Aorta (tissue), 5 donors: ENCODE data around the gene HOXC12. TPM values are rescaled to one million over a fixed set of nuclear protein-coding genes. Genes with fewer than 3 reads are reported as not detected.

ENCODE experiments used
- ATAC-seq: fragments of 200-7000 bp; cut with Tn5 transposase; one replicate; pipeline ENCODE4 v1.9.1; 2022; ENCODE audit warnings: moderate library complexity; ENCODE audit not compliant: low FRiP score
- DNase-seq, 2 donors: peaks; one replicate each; pipeline ENCODE4 v3.0.0-alpha.2; 2020
- H3K27ac ChIP-seq, 2 donors: one replicate each; pipeline ENCODE4 v1.5.1; 2013; ENCODE audit warnings: low read length in 2 of 2, mild to moderate bottlenecking in 2 of 2, moderate library complexity in 2 of 2, control low read depth in 1 of 2, inconsistent platforms in 1 of 2, low read depth in 1 of 2
- H3K27me3 ChIP-seq, 2 donors: one replicate each; pipeline ENCODE4 v1.6.1; 2013; ENCODE audit warnings: control low read depth in 1 of 2, low read length in 1 of 2, mild to moderate bottlenecking in 1 of 2, moderate library complexity in 1 of 2; ENCODE audit not compliant: insufficient read depth in 2 of 2, control insufficient read depth in 1 of 2
- H3K36me3 ChIP-seq, 2 donors: one replicate each; pipeline ENCODE4 v1.6.1; 2013; ENCODE audit warnings: control low read depth in 1 of 2, low read length in 1 of 2, mild to moderate bottlenecking in 1 of 2; ENCODE audit not compliant: insufficient read depth in 2 of 2, control insufficient read depth in 1 of 2
- H3K4me1 ChIP-seq, 2 donors: one replicate each; pipeline ENCODE4 v1.6.1; 2013; ENCODE audit warnings: low read length in 2 of 2, control low read depth in 1 of 2, mild to moderate bottlenecking in 1 of 2, moderate library complexity in 1 of 2; ENCODE audit not compliant: insufficient read depth in 2 of 2, control insufficient read depth in 1 of 2
- H3K4me3 ChIP-seq, 2 donors: one replicate each; pipeline ENCODE4 v1.5.1; 2013; ENCODE audit warnings: low read length in 2 of 2, control low read depth in 1 of 2, mild to moderate bottlenecking in 1 of 2
- H3K9me3 ChIP-seq: one replicate; pipeline ENCODE4 v1.6.1; 2013; ENCODE audit warnings: mild to moderate bottlenecking, low read length; ENCODE audit not compliant: control insufficient read depth
- WGBS, 2 donors: extraction: QIAGEN DNeasy Blood & Tissue Kit; methylation state at CpG; one replicate each; pipeline ENCODE4 v1.1.7; 2013; 5-methylcytosine and 5-hydroxymethylcytosine counted together
- intact Hi-C, 2 donors: fragments of 100-400 bp; cut with DNase I; formaldehyde crosslinking; loops; one replicate each; pipeline versions ENCODE4 v1.14.2 to v1.15.0; 2022
- polyA plus RNA-seq, 2 donors: library from polyadenylated mRNA; stranded (reverse); fragments of 200-250 nt; gene quantifications; one replicate each; pipeline ENCODE4 v1.2.3, GENCODE V29; 2013
- total RNA-seq, 2 donors: library from RNA; stranded (reverse); fragmentation: NEBNext Ultra II Directional; extraction: Animal tissue kit (Norgen Biotek cat#: 25700); gene quantifications; one replicate each; pipeline ENCODE4 v1.2.1, GENCODE V29; 2021
- donor health status: healthy with polysubstance abuse.
- donor health status: Bipolar disorder and iron deficiency.
- donor health status: DM: no; HTN: no; CAD: no.
- donor health status: DM: no; HTN: no; CAD: no.
- donor health status: DM: yes; HTN: yes; CAD: no.

The HOXC12 gene
- total and polyA plus RNA-seq, 4 donors, result 0.45 TPM; not detected in 3

DNA sequence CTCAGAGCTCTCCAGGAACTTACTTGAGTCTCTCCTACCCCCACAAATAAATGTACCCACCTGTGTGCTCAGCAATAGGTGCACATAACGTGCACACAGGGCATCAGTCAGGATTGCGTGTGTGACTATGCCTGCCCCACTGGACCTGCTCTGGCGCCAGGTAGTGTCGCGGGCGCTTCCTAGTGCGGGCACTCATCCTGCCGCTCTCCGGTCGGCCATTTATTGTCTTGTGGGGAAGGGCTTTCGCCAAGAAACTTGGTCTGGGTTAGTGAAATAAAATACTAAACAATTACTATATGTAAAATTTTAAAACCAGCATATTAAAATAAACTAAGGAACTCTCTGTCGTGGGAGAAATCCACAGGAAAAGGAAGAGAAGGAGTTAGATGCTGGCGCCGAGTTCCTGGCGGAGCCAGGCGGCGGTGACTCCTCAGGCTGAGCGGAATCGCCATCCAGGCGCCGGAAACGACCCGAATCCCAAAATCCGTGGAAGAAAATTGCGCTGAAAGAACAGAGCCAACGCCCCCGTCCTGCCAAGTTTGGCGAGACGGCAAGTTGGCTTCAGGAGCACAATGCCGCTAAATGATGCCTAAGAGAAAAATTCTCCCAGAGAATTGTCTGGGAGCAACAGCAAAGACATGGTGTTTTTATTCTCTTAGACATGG is 24.0 kb upstream of the HOXC12 start:
- Histone ChIP-seq H3K9me3 (peaks cover 2% of the 10 kb centered on the region), H3K36me3 (no peaks in the 10 kb centered on the region), H3K27ac (no peak overlapping the region), H3K4me3 (no peak overlapping the region), H3K27me3 (peaks cover 0 to 10% of the 10 kb centered on the region in 2 donors), H3K4me1 (no peaks in the 10 kb centered on the region)
- intact Hi-C loops, result no loop called here
- WGBS, 2 donors, result 10% methylated on average over 30 of the region's 30 CpGs
- ATAC-seq (no peak), DNase-seq (peak in 1 of 2 donors; percentile 66)

DNA sequence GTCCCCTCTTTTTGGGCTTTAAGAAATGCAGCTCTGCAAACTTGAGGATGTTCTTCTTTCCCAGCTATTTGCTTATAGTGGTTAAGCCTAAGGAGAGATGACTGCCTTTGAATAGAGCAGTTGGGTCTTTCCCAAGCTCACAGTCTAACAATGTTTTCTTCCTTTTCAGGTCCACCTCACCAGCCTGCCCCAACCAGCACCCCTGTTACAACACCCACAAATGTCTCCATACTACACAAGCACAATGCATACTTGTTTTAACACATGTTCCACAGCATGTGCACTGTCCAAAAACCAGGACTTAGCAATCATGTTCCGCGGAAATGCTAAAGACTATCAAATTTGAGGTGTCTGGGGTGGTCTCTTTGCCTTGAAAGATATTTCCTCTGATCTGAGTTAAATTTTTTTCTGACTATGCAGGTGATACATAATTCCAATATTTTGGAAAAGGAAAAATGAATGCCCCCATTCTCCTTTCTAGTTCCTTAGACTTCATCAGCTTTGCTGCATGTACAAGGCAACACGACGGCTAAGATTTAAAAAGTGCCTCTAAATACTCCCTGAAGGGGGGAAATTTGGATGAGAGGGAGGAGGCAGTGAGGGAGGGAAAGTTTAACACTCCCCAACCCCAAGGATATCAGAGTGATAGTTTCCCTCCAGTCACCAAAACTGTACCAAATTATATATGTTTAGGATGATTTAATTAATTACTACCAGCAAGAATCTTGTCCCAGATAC is 22.7 kb upstream of the HOXC12 start:
- H3K27me3 ChIP-seq, result peaks cover 0 to 10% of the 10 kb centered on the region in 2 donors

DNA sequence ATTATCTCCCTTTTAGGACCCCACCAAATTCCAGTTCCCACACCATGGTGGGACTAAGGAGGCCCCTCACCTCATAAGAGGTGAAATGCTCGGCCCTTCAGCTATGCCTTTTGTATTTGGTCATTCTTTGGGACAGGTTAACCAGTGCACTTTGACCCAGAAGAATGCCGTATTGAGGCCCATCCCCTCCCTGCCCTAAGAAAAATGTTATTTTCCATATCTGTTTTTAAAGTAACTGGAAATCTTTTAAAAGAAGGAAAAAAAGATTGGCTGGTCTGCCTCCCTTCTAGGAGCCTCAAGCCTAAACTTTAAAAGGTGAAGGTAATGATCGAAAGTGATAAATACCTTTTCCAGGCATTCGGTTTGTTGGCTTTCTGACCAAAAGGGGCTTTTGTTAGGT is 21.8 kb upstream of the HOXC12 start:
- no peak overlapping the region for H3K27ac ChIP-seq
- DNase-seq (no peak), ATAC-seq (no peak)
- H3K36me3 ChIP-seq, result no peaks in the 10 kb centered on the region
- no peak overlapping the region for H3K4me3 ChIP-seq
- no peaks in the 10 kb centered on the region for H3K4me1 ChIP-seq
- peaks cover 0 to 7% of the 10 kb centered on the region in 2 donors for H3K27me3 ChIP-seq
- H3K9me3 ChIP-seq, result peaks cover 2% of the 10 kb centered on the region
- 77 to 78% methylated on average over 4 of the region's 4 CpGs for WGBS, 2 donors
- intact Hi-C loops, result no loop called here

More for the DNA sequence above, 22.7 kb upstream of the HOXC12 start:
- DNase-seq (no peak), ATAC-seq (no peak)
- peaks cover 2% of the 10 kb centered on the region for H3K9me3 ChIP-seq
- H3K4me1 ChIP-seq, result no peaks in the 10 kb centered on the region
- no peak overlapping the region for H3K4me3 ChIP-seq
- intact Hi-C loops, result no loop called here
- WGBS, 2 donors, result 43 to 54% methylated on average over 4 of the region's 4 CpGs
- H3K27ac ChIP-seq, result no peak overlapping the region
- no peaks in the 10 kb centered on the region for H3K36me3 ChIP-seq

DNA sequence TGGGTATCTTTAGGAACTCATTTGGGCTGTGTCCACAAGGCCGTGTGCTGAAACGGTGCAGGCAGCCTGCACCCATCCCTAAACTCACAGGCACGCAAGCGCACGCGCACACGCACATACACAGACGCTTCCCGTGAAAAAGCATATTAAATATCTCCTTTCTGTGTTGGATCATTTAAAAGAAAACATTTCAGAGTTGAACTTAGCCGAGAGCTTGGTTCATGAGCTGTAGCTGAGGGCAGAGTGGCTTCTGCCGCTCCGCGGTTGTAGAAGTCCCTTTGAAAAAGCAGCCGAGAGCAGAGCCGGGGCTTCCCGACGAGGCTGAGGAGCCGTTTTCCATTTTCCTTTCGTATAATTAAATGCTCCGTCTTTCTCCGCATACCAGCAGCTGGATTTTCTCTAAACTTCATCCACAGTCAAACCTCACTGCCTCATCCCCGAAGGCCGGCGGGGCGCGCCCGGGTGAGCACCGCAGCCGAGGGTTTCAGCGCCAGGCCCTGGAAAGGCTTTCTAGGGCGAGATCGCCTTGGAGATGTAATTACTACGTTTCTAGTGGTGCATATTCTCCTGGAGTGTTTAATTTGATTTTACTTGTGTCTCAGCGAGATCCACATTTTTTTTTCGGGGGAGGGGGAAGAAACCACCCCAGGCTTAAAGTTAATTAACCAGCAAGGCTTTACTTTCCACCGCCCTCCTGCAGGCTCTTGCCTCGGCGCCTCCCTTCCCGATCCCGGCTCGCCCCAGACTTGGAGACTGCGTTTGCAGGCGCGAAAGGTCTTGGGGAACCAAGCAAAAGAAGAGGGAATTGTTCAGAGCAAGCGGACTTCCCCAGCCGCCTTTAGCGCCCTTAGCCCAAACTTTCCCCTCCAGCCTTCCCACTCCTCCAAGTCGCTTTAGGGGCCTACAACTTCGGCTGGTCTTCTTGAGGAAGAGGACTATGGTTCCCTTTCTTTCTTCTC is 19.0 kb upstream of the HOXC12 start:
- Histone ChIP-seq H3K4me3 (no peak overlapping the region), H3K4me1 (no peaks in the 10 kb centered on the region), H3K27ac (no peak overlapping the region), H3K9me3 (no peaks in the 10 kb centered on the region), H3K27me3 (no peaks in the 10 kb centered on the region), H3K36me3 (no peaks in the 10 kb centered on the region)
- DNase-seq, result peak in 1 of 2 donors; percentile 59
- intact Hi-C loops, result no loop called here
- ATAC-seq, result no peak
- 13 to 15% methylated on average over 49 of the region's 49 CpGs for WGBS, 2 donors

DNA sequence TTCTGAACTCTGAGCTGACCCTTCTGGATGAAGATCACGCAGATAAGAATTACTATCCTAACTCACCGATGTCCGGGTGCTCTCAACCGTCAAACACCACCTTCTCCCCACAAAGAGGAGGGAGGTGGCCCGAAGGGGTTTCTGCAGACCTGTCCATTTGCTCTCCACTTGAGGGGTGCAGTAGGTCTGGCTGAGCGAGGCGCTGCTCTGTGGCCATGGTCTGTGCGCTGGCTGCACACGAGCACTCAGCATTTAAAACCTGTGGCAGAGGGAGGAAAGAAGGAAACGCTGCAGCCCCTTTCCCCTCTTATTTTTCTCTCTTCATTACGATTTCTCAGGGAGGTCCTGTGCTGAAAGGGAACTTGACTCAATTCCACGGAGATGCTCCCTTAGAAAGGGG is 17.6 kb upstream of the HOXC12 start:
- DNase-seq (no peak), ATAC-seq (no peak)
- Histone ChIP-seq H3K27ac (no peak overlapping the region), H3K4me1 (no peaks in the 10 kb centered on the region), H3K36me3 (no peaks in the 10 kb centered on the region), H3K9me3 (no peaks in the 10 kb centered on the region), H3K27me3 (no peaks in the 10 kb centered on the region), H3K4me3 (no peak overlapping the region)
- intact Hi-C loops, result no loop called here
- WGBS, 2 donors, result 11 to 16% methylated on average over 12 of the region's 12 CpGs

DNA sequence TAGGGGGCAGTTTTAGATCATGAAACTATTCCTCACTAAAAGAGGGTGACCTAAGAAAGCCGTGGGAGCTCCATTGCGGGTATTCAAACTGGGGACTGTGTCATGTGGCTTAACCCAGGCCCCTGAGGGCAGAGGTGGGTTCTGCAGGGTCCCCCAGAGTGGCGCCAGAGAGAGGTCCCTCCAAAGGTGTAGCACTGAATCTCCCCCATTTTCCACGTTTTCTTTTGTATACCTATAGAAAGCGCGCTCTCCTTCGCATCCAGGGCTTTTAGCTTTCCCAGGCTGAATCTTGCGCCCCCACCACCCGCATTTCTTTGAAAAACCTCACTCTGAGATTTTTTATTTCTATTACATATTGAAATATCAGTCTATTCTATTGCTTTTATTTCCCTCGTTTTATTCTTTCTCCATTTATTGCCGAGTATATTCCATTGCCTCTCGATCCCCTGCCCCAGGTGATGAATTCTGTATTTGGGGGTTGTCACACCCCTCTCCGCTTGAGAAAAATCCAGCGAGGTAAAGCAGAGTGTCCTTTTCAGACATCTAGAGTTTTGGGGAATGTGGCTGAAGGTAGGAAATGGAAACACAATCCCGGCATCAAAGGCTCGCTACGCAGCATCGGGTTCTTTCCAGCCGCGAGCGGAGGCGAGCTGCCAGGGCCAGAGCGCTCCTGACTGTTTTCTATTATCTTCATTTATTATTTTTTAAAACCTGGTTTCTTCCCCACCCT is 16.9 kb upstream of the HOXC12 start:
- DNase-seq, result no peak
- Histone ChIP-seq H3K36me3 (no peaks in the 10 kb centered on the region), H3K9me3 (no peaks in the 10 kb centered on the region), H3K27ac (no peak overlapping the region), H3K27me3 (no peaks in the 10 kb centered on the region), H3K4me3 (no peak overlapping the region), H3K4me1 (no peaks in the 10 kb centered on the region)
- WGBS, 2 donors, result 19 to 21% methylated on average over 23 of the region's 23 CpGs
- intact Hi-C loops, result no loop called here
- ATAC-seq, result no peak

DNA sequence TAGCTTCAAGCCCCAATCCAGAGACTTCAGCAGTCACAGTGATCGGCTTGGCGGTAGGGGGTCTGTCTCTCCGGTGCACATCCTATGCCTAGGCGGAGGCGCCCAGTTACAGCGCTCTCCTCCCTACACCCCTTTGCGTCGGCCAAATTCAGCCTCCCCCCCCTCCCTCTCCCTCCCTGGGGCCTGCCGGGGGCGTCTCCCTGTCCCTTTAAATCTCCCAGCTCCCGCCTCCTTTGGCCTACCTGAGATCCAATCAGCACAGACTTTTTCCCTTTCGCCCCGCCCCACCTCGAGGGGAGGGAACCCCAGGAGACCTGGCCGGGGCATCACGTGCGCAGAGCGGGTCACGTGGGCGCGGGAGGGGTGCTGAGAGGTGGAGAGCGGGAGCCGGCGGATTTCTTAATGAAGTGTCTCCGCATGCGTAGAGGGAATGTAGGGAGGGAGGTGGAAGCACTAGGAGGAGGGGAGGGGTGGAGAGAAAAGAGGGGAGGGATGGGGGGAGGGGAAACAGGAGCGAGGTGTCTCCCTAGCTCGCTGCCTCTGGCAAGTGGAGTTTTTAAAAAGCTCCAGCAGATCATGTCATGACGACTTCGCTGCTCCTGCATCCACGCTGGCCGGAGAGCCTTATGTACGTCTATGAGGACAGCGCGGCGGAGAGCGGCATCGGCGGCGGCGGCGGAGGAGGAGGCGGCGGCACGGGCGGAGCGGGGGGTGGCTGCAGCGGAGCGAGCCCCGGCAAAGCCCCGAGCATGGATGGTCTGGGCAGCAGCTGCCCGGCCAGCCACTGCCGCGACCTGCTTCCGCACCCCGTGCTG is 16.2 kb upstream of the HOXC12 start, which contains the start of gene HOXC13:
TSS of gene HOXC13 (plus strand) at position 506 of the 815 bp plus-strand sequence. CDS start at position 582, 76 bp downstream.
- WGBS, 2 donors, result 2 to 3% methylated on average over 51 to 56 of the region's 56 CpGs
- no peaks in the 10 kb centered on the region for H3K27me3 ChIP-seq
- intact Hi-C loops, result no loop called here
- DNase-seq (peak; percentile 48 to 91), ATAC-seq (peak; percentile 56)
- H3K27ac ChIP-seq, result no peak within 1 kb of the TSS
- H3K4me3 ChIP-seq, result no peak within 1 kb of the TSS
- H3K36me3 ChIP-seq, result no peaks in the 10 kb centered on the region
- no peaks in the 10 kb centered on the region for H3K9me3 ChIP-seq
- H3K4me1 ChIP-seq, result no peaks in the 10 kb centered on the region
